Activated naive CD8-positive, alpha-beta T cell treated with anti-CD3 and anti-CD28 coated beads, Interleukin-2, amount 10 ng/mL, durations not matched to agents 7 days and 5 days (primary cell): ENCODE measurements around the gene SRD5A3. TPM values are rescaled to one million over a fixed set of nuclear protein-coding genes. Genes with fewer than 3 reads are reported as not detected.
"Not testable (repeated sequence)": the region's sequence is repeated elsewhere in the genome, so short reads cannot be mapped to it uniquely, and the experiment has no call there.

Experiments
- ATAC-seq: fragments of 150-1000 bp; cut with Tn5 transposase; one replicate; pipeline ENCODE4 v1.10.0; 2021; ENCODE audit warnings: low read depth, moderate library complexity
- POLR2A ChIA-PET: fragments of 350-600 bp; sonication (Branson Sonifier 250); formaldehyde crosslinking; loops from one replicate; lab custom pipeline; 2021; ENCODE audit warnings: antibody characterized with exemption; lab: Charles Lee
- DNase-seq: peaks from one replicate; pipeline ENCODE4 v3.0.0; 2021
- H3K27ac Mint-ChIP-seq: one replicate; pipeline ENCODE4 v1.8.0; 2022; ENCODE audit warnings: mild to moderate bottlenecking, mixed read lengths
- H3K27me3 Mint-ChIP-seq: one replicate; pipeline ENCODE4 v1.8.0; 2022; ENCODE audit warnings: mild to moderate bottlenecking, moderate library complexity, mixed read lengths
- H3K36me3 Mint-ChIP-seq: one replicate; pipeline ENCODE4 v1.8.0; 2021; ENCODE audit warnings: mild to moderate bottlenecking, mixed read lengths
- H3K4me1 Mint-ChIP-seq: one replicate; pipeline ENCODE4 v1.8.0; 2021; ENCODE audit warnings: mixed read lengths
- H3K4me3 Mint-ChIP-seq: one replicate; pipeline ENCODE4 v1.8.0; 2022; ENCODE audit warnings: mild to moderate bottlenecking, moderate library complexity, mixed read lengths
- H3K9me3 Mint-ChIP-seq: one replicate; pipeline ENCODE4 v1.8.0; 2021; ENCODE audit warnings: mixed read lengths
- total RNA-seq, 2 experiments: library from RNA; stranded (reverse); gene quantifications; one replicate each; pipeline ENCODE4 v1.2.3, GENCODE V29; 2021

Gene SRD5A3
- total RNA-seq, 2 experiments from 2014 or later: 5.9 to 6.0 TPM

DNA sequence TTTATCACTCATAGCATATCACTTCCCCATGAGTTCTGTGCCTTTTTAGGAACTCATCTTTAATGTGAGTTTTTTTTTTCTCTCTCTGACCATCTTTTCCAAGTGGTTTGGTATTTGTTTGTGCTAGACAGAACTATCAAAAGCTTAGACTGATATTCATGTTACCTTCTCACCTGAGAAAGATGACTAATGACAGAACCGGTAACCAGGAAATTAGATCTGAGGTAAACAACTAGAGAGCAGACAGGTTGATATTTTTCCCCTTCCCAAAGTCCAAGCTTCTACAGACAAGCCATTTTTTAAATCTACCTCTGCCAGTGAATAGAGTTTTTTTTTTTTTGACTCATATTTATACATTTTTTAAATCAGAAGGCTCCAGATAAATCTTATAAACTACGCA, 17.0 kb upstream of the SRD5A3 start:
- Mint-ChIP-seq H3K36me3 (peaks cover 5% of the 10 kb centered on the region), H3K4me3 (no peak overlapping the region), H3K9me3 (peaks cover 1% of the 10 kb centered on the region), H3K27me3 (peaks cover 3% of the 10 kb centered on the region), H3K4me1 (no peaks in the 10 kb centered on the region), H3K27ac (no peak overlapping the region)
- POLR2A ChIA-PET: no interaction called here
- ATAC-seq (no peak), DNase-seq (no peak)

DNA sequence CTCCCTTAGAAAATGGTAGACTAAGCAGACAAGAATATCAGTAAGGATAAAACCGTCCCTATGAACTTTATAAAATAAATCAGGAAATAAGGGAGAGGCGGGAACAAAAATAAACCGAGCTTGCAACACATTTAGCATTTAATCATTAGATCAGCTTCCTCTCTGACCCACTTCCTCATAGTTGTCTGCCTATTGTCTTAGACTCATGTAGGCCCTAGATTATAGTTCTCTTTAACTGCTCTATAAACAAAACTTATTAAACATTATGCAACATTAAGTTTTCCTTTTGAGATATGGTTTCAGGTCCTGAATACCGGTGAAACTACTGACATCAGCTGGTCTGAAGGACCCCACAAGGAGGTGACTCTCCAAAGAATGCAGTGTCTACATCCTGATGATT, 15.8 kb upstream of the SRD5A3 start:
- POLR2A ChIA-PET: no interaction called here
- H3K27ac Mint-ChIP-seq: no peak overlapping the region
- H3K9me3 Mint-ChIP-seq: peaks cover 1% of the 10 kb centered on the region
- H3K36me3 Mint-ChIP-seq: peaks cover 5% of the 10 kb centered on the region
- DNase-seq (no peak), ATAC-seq (no peak)
- H3K4me3 Mint-ChIP-seq: no peak overlapping the region
- H3K27me3 Mint-ChIP-seq: peaks cover 3% of the 10 kb centered on the region
- no peaks in the 10 kb centered on the region for H3K4me1 Mint-ChIP-seq

DNA sequence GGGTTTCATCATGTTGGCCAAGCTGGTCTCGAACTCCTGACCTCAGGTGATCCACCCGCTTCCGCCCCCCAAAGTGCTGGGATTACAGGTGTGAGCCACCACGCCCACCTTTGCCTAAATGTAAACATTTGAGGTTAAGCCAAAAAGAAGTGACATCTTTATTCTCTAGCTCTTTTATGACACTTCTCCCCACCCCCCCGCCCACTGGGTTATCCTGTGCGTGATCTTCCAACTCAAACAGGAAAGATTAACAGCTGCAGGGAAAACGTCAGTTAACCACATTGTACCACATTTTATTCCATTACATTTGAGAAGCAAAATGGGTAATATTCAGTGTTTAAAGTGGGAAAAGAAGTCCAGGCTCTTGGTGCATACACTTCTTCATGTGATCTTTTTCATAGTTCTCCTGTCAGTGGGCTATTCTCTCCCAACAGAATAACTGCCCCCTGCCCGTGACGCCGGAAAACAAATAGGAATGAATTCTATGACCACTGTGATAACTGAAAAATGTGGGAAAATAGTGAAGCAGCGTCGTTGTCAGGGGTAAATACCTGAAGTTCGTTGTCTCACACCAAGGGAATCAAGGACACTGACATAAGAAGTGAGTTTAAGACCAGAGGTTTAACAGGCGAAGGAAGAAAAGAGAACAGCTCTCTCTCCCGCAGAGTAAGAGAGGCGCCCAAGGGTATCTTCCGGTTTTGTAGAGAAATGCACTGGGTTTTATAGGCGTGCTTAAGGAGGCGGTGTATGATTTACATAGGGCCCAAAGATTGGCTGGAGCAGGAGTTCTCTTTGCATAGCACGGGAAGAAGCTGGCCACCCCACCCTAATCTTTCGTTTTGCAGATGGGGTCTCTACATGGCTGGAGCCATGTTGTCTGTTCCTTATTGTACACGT, 9.7 kb upstream of the SRD5A3 start:
- Mint-ChIP-seq H3K4me1 (peaks cover 4% of the 10 kb centered on the region), H3K9me3 (no peaks in the 10 kb centered on the region), H3K36me3 (peaks cover 3% of the 10 kb centered on the region), H3K4me3 (no peak overlapping the region), H3K27ac (no peak overlapping the region), H3K27me3 (peaks cover 3% of the 10 kb centered on the region)
- POLR2A ChIA-PET: no interaction called here
- ATAC-seq: no peak
- DNase-seq: no peak

DNA sequence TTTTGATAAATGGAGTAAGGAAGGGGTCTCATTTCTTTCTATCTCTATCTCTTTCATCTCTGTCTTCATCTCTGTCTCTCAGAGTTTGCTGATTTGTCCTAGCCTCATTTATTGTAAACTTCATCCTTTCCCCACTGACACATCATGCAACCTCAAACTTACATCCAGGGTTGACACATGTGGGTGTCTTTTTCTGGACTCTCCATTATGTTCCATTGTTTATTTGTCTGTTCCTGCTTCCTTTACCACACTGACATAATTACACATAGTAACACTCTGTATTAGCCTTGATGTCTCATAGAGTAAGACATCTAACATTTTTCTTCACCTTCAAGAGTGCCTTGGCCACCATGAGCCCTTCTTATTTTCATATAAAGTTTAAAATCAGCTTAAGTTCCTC, 8.1 kb upstream of the SRD5A3 start:
- no peak overlapping the region for H3K4me3 Mint-ChIP-seq
- DNase-seq: no peak
- POLR2A ChIA-PET: no interaction called here
- no peak overlapping the region for H3K27ac Mint-ChIP-seq
- no peaks in the 10 kb centered on the region for H3K9me3 Mint-ChIP-seq
- ATAC-seq: no peak
- H3K27me3 Mint-ChIP-seq: no peaks in the 10 kb centered on the region
- H3K4me1 Mint-ChIP-seq: peaks cover 4% of the 10 kb centered on the region
- peaks cover 3% of the 10 kb centered on the region for H3K36me3 Mint-ChIP-seq

DNA sequence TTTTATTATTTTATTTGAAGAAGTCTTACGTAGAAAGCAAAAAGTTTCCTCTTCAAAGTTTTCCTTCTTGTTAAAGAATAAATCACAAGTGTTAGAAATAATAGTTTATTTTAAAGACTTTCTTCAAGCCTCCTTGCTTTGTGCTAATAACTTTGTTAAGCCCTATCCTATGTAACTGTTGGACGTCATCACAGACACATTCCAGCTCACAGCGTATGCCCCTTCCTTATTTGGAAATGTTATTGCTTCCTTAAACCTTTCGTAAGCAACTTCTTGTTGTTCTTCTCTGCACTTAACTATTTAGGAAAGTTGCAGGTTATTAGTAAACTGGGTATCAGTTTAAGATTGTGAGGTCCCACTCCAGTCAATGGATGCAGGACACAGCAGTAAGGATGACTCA, 7.6 kb upstream of the SRD5A3 start:
- POLR2A ChIA-PET: no interaction called here
- Mint-ChIP-seq H3K36me3 (peaks cover 3% of the 10 kb centered on the region), H3K4me3 (no peak overlapping the region), H3K4me1 (peaks cover 4% of the 10 kb centered on the region), H3K27me3 (no peaks in the 10 kb centered on the region), H3K27ac (no peak overlapping the region), H3K9me3 (no peaks in the 10 kb centered on the region)
- no peak for ATAC-seq
- no peak for DNase-seq

DNA sequence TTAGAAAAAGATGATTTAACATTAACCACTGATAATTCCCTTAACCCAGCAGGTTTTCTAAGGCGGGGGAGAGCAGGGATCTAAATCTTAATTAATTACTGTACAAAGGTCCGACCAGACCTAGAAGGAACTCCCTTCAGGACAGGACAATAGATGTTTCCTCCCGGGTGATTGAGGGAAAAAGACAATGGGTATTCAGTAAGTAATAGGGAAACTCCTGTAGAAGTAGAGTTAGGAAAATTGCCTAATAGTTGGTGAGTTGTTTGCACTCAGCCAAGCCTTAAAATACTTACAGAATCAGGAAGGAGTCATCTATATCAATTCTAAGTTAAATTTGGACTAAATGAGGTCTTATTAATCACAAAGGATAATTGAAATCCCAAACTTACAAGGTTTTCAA, 5.8 kb upstream of the SRD5A3 start:
- no peaks in the 10 kb centered on the region for H3K9me3 Mint-ChIP-seq
- ATAC-seq: no peak
- no peak for DNase-seq
- H3K36me3 Mint-ChIP-seq: peaks cover 3% of the 10 kb centered on the region
- H3K4me3 Mint-ChIP-seq: no peak overlapping the region
- no peaks in the 10 kb centered on the region for H3K27me3 Mint-ChIP-seq
- POLR2A ChIA-PET: no interaction called here
- no peak overlapping the region for H3K27ac Mint-ChIP-seq
- peaks cover 8% of the 10 kb centered on the region for H3K4me1 Mint-ChIP-seq

DNA sequence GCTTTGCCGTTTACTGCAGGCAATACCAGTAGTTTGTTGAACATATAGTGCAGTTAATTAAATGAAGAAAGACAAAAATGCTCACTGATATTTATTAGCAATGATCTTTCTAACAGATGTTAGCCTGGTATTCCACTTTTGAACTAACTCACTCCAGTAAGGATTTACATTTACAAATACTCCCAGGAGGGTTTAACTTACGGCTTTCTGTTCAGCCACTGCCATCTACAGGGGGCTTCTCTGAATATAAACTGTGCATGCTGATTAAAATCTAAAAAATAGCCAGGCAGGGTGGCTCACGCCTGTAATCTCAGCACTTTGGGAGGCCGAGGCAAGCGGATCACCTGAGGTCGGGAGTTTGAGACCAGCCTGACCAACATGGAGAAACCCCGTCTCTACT, 2.2 kb upstream of the SRD5A3 start:
- H3K27ac Mint-ChIP-seq: no peak overlapping the region
- DNase-seq (no peak), ATAC-seq (no peak)
- peaks cover 21% of the 10 kb centered on the region for H3K4me1 Mint-ChIP-seq
- H3K27me3 Mint-ChIP-seq: no peaks in the 10 kb centered on the region
- no peak overlapping the region for H3K4me3 Mint-ChIP-seq
- no peaks in the 10 kb centered on the region for H3K36me3 Mint-ChIP-seq
- H3K9me3 Mint-ChIP-seq: no peaks in the 10 kb centered on the region
- POLR2A ChIA-PET: no interaction called here

DNA sequence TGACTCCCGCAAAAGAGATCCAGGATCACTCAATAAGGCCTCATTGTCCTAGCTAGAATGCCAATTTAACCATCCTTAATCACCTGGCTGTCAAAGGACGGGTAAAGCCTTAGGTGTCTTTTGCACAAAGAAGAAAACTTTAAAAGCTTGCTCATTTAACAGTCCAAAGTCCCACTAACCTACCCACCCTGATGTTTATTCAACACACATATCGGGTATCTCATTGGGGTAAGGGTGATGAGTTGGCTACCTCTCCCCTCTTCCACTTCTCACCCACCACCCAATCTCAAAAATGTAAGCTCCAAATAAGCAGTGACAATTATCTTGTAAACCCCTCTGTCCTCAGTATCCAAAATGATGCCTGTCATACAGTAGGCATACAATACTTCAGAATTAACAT, 988 bp upstream of the SRD5A3 start:
- Mint-ChIP-seq H3K27me3 (no peaks in the 10 kb centered on the region), H3K4me1 (peaks cover 21% of the 10 kb centered on the region), H3K9me3 (no peaks in the 10 kb centered on the region), H3K27ac (no peak overlapping the region), H3K4me3 (no peak overlapping the region), H3K36me3 (no peaks in the 10 kb centered on the region)
- DNase-seq (no peak), ATAC-seq (no peak)
- POLR2A ChIA-PET: interaction anchor here (1.8 kb wide), 1 partner anchor 201 kb away, joined by 6 read pairs; no protein-coding TSS in a partner anchor

DNA sequence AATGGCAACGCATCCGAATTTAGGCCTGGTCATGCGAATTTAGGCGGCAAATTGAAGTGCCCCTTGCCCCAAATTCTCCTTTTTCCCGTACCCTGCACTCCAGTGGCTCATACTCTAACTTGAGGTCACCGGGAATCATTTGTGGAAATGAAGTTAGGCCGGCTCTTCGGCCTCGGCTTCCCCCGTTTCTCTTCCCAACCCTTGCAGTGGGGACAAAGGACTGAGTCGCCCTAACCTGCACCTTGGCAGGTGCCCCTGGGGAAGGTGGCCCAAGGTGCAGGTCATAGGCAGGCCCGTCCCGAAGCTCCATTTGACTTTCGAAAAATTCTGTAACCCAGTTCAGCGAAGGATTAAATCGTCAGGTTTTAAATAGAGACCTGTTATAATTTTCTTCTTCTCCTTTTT, 811 bp downstream of the SRD5A3 start:
- Mint-ChIP-seq H3K27ac (peak overlapping the region; percentile 78), H3K27me3 (no peaks in the 10 kb centered on the region), H3K9me3 (no peaks in the 10 kb centered on the region), H3K4me3 (peak overlapping the region; percentile 86), H3K4me1 (peaks cover 21% of the 10 kb centered on the region), H3K36me3 (no peaks in the 10 kb centered on the region)
- ATAC-seq: no peak
- no peak for DNase-seq
- POLR2A ChIA-PET: interaction anchor here (1.0 to 1.3 kb wide), 2 partner anchors 29 to 53 kb away, joined by 3 read pairs; no protein-coding TSS in a partner anchor

DNA sequence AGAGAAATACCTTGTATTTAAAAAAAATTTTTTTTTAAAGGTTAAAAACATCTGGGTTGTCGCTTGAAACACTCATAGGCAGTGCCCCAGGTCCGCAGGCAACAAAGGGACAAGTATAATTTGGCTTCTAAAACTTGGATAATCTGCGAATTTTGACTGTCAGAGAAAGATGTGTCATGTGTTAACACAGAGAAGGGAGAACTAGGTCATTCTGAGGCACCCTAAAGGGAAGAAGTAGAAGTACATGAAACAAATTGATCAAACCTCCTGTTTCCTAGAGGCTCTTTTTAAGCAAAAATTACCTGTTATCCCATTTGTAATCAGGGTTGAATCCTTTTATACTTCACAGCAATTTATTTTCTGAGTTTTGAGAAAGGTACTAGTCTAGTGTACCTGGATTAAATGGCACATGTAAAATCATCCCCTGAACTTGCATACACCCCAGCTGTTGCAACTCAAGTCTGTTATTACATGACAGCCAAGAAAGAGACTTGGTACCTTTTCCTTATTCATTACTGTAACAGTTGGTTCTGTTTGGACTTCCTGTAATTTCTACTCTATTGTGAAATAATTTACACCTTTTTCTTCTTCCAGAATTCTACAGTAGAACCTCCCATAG, 1.7 kb downstream of the SRD5A3 start:
- no peak overlapping the region for H3K27ac Mint-ChIP-seq
- no peaks in the 10 kb centered on the region for H3K27me3 Mint-ChIP-seq
- DNase-seq: no peak
- POLR2A ChIA-PET: interaction anchor here (1.0 kb wide), 1 partner anchor 52 kb away, joined by 3 read pairs; no protein-coding TSS in a partner anchor
- H3K4me3 Mint-ChIP-seq: peak overlapping the region; percentile 86
- peaks cover 21% of the 10 kb centered on the region for H3K4me1 Mint-ChIP-seq
- no peak for ATAC-seq
- no peaks in the 10 kb centered on the region for H3K36me3 Mint-ChIP-seq
- peaks cover 1% of the 10 kb centered on the region for H3K9me3 Mint-ChIP-seq

DNA sequence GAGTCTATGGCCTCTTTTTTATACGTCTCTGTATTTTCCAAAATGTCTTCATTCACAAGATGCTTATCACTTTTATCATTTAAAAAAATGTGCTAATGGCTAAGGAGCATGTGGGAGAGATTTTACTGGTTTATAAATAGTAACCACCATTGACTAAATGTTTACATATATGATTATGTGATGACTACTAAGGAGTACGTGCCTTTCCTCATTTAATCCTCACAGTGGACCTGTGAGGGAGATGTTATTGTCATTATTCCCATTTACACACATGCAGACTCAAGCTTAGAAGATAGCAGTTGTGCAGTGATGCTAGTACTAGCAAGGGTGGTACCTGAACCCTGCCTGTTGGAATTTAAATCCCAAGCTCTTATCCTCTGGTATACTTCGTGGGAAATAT, 2.4 kb downstream of the SRD5A3 start:
- no peak for DNase-seq
- Mint-ChIP-seq H3K9me3 (peaks cover 3% of the 10 kb centered on the region), H3K27me3 (no peaks in the 10 kb centered on the region), H3K4me1 (peaks cover 21% of the 10 kb centered on the region), H3K36me3 (peaks cover under 1% of the 10 kb centered on the region), H3K4me3 (no peak overlapping the region), H3K27ac (no peak overlapping the region)
- POLR2A ChIA-PET: no interaction called here
- no peak for ATAC-seq

DNA sequence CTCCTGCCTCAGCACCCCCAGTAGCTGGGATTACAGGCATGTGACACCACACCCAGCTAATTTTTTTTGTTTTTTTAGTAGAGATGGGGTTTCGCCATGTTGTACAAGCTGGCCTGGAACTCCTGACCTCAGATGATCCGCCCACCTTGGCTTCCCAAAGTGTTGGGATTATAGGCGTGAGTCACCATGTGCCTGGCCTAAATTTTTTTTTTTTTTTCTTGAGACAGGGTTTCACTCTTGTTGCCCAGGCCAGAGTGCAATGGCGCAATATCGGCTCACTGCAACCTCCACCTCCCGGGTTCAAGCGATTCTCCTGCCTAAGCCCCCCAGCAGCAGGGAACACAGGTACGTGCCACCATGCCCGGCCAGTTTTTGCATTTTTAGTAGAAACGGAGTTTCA, 4.8 kb downstream of the SRD5A3 start:
- POLR2A ChIA-PET, H3K27me3 Mint-ChIP-seq, H3K27ac Mint-ChIP-seq, DNase-seq, H3K36me3 Mint-ChIP-seq, ATAC-seq, H3K4me3 Mint-ChIP-seq, H3K9me3 Mint-ChIP-seq: not testable (repeated sequence)
- peaks cover 15% of the 10 kb centered on the region for H3K4me1 Mint-ChIP-seq

DNA sequence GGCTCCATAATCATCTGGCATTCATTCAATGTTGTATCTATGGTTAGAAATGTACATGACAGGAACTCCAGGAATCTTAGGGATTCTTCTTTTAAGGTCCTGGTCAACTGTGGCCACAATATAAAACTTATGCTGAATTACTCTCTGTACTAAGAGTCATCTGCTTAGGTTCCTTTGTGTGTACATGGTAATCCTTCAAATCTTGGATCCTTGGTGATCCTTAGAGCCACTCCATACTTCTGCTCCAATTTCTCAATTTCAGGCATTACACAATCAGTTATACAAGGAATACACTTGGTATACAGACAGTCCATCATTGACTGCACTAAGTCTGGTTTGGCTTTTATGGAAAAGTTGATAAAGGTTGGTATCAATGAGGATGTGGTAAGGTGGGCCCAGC, 5.8 kb downstream of the SRD5A3 start:
- POLR2A ChIA-PET: no interaction called here
- Mint-ChIP-seq H3K27ac (no peak overlapping the region), H3K4me1 (peaks cover 13% of the 10 kb centered on the region), H3K36me3 (peaks cover 9% of the 10 kb centered on the region), H3K4me3 (no peak overlapping the region), H3K27me3 (no peaks in the 10 kb centered on the region), H3K9me3 (peaks cover 3% of the 10 kb centered on the region)
- no peak for DNase-seq
- no peak for ATAC-seq

DNA sequence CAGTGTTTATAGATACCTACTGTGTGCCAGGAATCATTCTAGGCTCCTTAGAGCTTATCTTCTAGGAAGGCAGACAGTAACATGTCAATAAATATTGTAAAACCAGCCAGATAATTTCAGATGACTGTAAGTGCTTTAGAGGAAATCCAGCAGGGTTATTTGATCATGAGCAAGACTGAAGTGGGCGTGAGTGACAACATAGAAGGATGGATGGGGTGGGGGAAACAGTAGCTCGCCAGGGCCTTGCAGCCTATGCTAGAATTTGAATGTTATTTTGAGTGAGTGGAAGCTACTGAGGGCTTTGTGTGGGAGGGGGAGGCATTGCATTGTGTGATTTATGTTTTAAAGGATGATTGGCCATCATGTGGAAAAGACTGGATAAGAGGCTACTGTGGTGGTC, 6.7 kb downstream of the SRD5A3 start:
- ATAC-seq (no peak), DNase-seq (no peak)
- Mint-ChIP-seq H3K4me3 (no peak overlapping the region), H3K27ac (no peak overlapping the region), H3K27me3 (no peaks in the 10 kb centered on the region), H3K4me1 (peaks cover 5% of the 10 kb centered on the region), H3K9me3 (peaks cover 3% of the 10 kb centered on the region), H3K36me3 (peaks cover 9% of the 10 kb centered on the region)
- POLR2A ChIA-PET: no interaction called here
